RWPE2 (cell line): ENCODE results near the gene GLS.
"Not testable (repeated sequence)": the region's sequence is repeated elsewhere in the genome, so short reads cannot be mapped to it uniquely, and the experiment has no call there.

Experiments used
- ATAC-seq: fragments of 200-7000 bp; cut with Tn5 transposase; 3 replicates; pipeline ENCODE4 v1.9.1; 2021; ENCODE audit warnings: low read depth
- DNase-seq: peaks from one replicate; pipeline ENCODE4 v3.0.0-alpha.2; 2020; ENCODE audit warnings: low spot score
- H3K27ac ChIP-seq: fragments of 450-650 bp; 2 replicates; pipeline ENCODE4 v1.5.1; 2017; ENCODE audit warnings: mild to moderate bottlenecking; ENCODE audit not compliant: poor library complexity, severe bottlenecking
- H3K27me3 ChIP-seq: fragments of 250-450 bp; sonication (Bioruptor Pico); 2 replicates; pipeline ENCODE4 v1.5.1; 2021; ENCODE audit warnings: mild to moderate bottlenecking, moderate library complexity; ENCODE audit not compliant: insufficient read depth, poor library complexity, severe bottlenecking
- H3K36me3 ChIP-seq: fragments of 250-450 bp; sonication (Bioruptor Pico); 2 replicates; pipeline ENCODE4 v1.5.1; 2020; ENCODE audit warnings: low read depth, mild to moderate bottlenecking, moderate library complexity
- H3K4me1 ChIP-seq: fragments of 250-450 bp; sonication (Bioruptor Pico); 2 replicates; pipeline ENCODE4 v1.5.1; 2021; ENCODE audit warnings: mild to moderate bottlenecking, moderate library complexity; ENCODE audit not compliant: insufficient read depth, poor library complexity, severe bottlenecking
- H3K4me3 ChIP-seq: fragments of 250-450 bp; sonication (Bioruptor Pico); 2 replicates; pipeline ENCODE4 v1.5.1; 2021; ENCODE audit warnings: mild to moderate bottlenecking, moderate library complexity; ENCODE audit not compliant: severe bottlenecking
- H3K9me3 ChIP-seq: fragments of 250-450 bp; sonication (Bioruptor Pico); 2 replicates; pipeline ENCODE4 v1.5.1; 2021; ENCODE audit warnings: mild to moderate bottlenecking, moderate library complexity; ENCODE audit not compliant: severe bottlenecking
- TF ChIP-seq, protein P1 (sequence below): fragments of 450-650 bp; IDR thresholded peaks from one replicate; pipeline ENCODE4 v1.5.1; 2017; ENCODE audit warnings: mild to moderate bottlenecking, moderate library complexity; ENCODE audit not compliant: poor library complexity, severe bottlenecking

GLS gene

GRCh38 chr2:190882856-190883582 is 2.4 kb downstream of the GLS start:
- Histone ChIP-seq H3K9me3 (no peaks in the 10 kb centered on the region), H3K4me1 (peaks cover 35% of the 10 kb centered on the region), H3K36me3 (peaks cover 17% of the 10 kb centered on the region), H3K4me3 (peak overlapping the region; percentile 87), H3K27me3 (no peaks in the 10 kb centered on the region), H3K27ac (peak overlapping the region; percentile 86)
- TF ChIP-seq, protein P1, sequence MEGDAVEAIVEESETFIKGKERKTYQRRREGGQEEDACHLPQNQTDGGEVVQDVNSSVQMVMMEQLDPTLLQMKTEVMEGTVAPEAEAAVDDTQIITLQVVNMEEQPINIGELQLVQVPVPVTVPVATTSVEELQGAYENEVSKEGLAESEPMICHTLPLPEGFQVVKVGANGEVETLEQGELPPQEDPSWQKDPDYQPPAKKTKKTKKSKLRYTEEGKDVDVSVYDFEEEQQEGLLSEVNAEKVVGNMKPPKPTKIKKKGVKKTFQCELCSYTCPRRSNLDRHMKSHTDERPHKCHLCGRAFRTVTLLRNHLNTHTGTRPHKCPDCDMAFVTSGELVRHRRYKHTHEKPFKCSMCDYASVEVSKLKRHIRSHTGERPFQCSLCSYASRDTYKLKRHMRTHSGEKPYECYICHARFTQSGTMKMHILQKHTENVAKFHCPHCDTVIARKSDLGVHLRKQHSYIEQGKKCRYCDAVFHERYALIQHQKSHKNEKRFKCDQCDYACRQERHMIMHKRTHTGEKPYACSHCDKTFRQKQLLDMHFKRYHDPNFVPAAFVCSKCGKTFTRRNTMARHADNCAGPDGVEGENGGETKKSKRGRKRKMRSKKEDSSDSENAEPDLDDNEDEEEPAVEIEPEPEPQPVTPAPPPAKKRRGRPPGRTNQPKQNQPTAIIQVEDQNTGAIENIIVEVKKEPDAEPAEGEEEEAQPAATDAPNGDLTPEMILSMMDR = no peak
- DNase-seq (no peak), ATAC-seq (no peak)

DNA sequence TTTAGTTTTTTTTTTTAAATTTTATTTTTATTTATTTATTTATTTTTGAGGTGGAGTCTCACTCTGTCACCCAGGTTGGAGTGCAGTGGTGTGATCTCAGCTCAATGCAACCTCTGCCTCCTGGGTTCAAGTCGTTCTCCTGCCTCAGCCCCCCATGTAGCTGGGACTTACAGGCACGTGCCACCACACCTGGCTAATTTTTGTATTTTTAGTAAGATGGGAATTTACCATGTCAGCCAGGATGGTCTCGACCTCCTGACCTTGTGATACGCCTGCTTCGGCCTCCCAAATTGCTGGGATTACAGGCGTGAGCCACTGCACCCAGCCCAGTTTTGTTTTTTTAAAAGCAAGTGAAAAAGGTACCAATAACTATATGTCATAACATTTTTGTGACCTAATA is 5.2 kb downstream of the GLS start:
- H3K4me1 ChIP-seq = peaks cover 34% of the 10 kb centered on the region
- DNase-seq = not testable (repeated sequence)

GRCh38 chr2:190887089-190887488 is 6.5 kb downstream of the GLS start:
- Histone ChIP-seq H3K4me3 (no peak overlapping the region), H3K9me3 (no peaks in the 10 kb centered on the region), H3K36me3 (peaks cover 55% of the 10 kb centered on the region), H3K27ac (no peak overlapping the region), H3K27me3 (no peaks in the 10 kb centered on the region), H3K4me1 (peaks cover 34% of the 10 kb centered on the region)
- DNase-seq = no peak
- TF ChIP-seq, protein P1 = no peak
- ATAC-seq = peak; percentile 71

More for the DNA sequence above, 5.2 kb downstream of the GLS start:
- not testable (repeated sequence) for ATAC-seq, H3K27me3 ChIP-seq, H3K9me3 ChIP-seq, H3K27ac ChIP-seq, H3K4me3 ChIP-seq
- peaks cover 45% of the 10 kb centered on the region for H3K36me3 ChIP-seq

DNA sequence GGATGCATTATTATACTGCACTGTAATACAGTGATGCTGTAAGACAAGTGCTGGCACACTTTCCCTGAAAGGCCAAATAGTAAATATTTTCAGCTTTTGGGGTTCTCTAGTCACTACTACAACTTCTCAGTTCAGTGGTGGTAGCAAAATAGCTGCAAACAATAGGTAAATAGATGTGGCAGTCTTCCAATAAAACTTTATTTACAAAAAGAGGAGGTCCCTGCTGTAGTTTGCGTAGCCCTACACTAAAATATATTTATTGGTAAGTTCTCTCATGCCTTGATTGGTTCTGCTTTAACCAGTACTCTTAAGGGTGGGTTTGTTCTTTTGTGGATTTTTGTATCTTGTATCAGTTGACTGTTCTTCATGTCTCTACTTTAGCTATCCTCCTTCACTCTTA is 7.8 kb downstream of the GLS start:
- no peaks in the 10 kb centered on the region for H3K9me3 ChIP-seq
- TF ChIP-seq, protein P1 = no peak
- H3K36me3 ChIP-seq = peaks cover 67% of the 10 kb centered on the region
- H3K27me3 ChIP-seq = no peaks in the 10 kb centered on the region
- no peak for ATAC-seq
- peaks cover 34% of the 10 kb centered on the region for H3K4me1 ChIP-seq
- no peak for DNase-seq
- H3K4me3 ChIP-seq = no peak overlapping the region
- H3K27ac ChIP-seq = no peak overlapping the region

- DNase-seq (no peak), ATAC-seq (no peak)
- H3K4me1 ChIP-seq = peaks cover 26% of the 10 kb centered on the region
- no peaks in the 10 kb centered on the region for H3K27me3 ChIP-seq
- peaks cover 73% of the 10 kb centered on the region for H3K36me3 ChIP-seq
- H3K4me3 ChIP-seq = no peak overlapping the region
- no peaks in the 10 kb centered on the region for H3K9me3 ChIP-seq
- TF ChIP-seq, protein P1 = no peak
- H3K27ac ChIP-seq = no peak overlapping the region
These were observed 8.7 kb downstream of the GLS start for GRCh38 chr2:190889175-190889943.
